Ishikawa (cell line): ENCODE results near the gene MRPL54.

Source experiments
- CEBPB ChIP-seq: IDR thresholded peaks from 2 replicates; pipeline ENCODE4 v1.6.1; 2012
- CREB1 ChIP-seq: IDR thresholded peaks from 2 replicates; pipeline ENCODE4 v1.6.1; 2012; ENCODE audit warnings: low read depth
- EGR1 ChIP-seq: IDR thresholded peaks from 2 replicates; pipeline ENCODE4 v1.6.1; 2012
- EP300 ChIP-seq: IDR thresholded peaks from 2 replicates; pipeline ENCODE4 v1.6.1; 2012; ENCODE audit warnings: borderline replicate concordance
- FOXM1 ChIP-seq: IDR thresholded peaks from 2 replicates; pipeline ENCODE4 v1.6.1; 2012; ENCODE audit warnings: low read depth, borderline replicate concordance
- NFIC ChIP-seq: IDR thresholded peaks from 2 replicates; pipeline ENCODE4 v1.6.1; 2012
- RAD21 ChIP-seq: IDR thresholded peaks from 2 replicates; pipeline ENCODE4 v1.6.1; 2012; ENCODE audit warnings: low read depth
- REST ChIP-seq: IDR thresholded peaks from 2 replicates; pipeline ENCODE4 v1.6.1; 2012; ENCODE audit warnings: low read depth, mild to moderate bottlenecking
- TAF1 ChIP-seq: IDR thresholded peaks from 2 replicates; pipeline ENCODE4 v1.6.1; 2012; ENCODE audit warnings: low read depth, mild to moderate bottlenecking
- TCF12 ChIP-seq: IDR thresholded peaks from 2 replicates; pipeline ENCODE4 v1.6.1; 2012; ENCODE audit warnings: low read depth
- TEAD4 ChIP-seq: IDR thresholded peaks from 2 replicates; pipeline ENCODE4 v1.6.1; 2012
- USF1 ChIP-seq: IDR thresholded peaks from 2 replicates; pipeline ENCODE4 v1.6.1; 2012
- YY1 ChIP-seq: IDR thresholded peaks from 2 replicates; pipeline ENCODE4 v1.6.1; 2012; ENCODE audit warnings: low read depth
- ZBTB7A ChIP-seq: IDR thresholded peaks from 2 replicates; pipeline ENCODE4 v1.6.1; 2012; ENCODE audit warnings: low read depth
- TF ChIP-seq, protein P1 (sequence below): IDR thresholded peaks from 2 replicates; pipeline ENCODE4 v1.6.1; 2012

MRPL54 gene

DNA sequence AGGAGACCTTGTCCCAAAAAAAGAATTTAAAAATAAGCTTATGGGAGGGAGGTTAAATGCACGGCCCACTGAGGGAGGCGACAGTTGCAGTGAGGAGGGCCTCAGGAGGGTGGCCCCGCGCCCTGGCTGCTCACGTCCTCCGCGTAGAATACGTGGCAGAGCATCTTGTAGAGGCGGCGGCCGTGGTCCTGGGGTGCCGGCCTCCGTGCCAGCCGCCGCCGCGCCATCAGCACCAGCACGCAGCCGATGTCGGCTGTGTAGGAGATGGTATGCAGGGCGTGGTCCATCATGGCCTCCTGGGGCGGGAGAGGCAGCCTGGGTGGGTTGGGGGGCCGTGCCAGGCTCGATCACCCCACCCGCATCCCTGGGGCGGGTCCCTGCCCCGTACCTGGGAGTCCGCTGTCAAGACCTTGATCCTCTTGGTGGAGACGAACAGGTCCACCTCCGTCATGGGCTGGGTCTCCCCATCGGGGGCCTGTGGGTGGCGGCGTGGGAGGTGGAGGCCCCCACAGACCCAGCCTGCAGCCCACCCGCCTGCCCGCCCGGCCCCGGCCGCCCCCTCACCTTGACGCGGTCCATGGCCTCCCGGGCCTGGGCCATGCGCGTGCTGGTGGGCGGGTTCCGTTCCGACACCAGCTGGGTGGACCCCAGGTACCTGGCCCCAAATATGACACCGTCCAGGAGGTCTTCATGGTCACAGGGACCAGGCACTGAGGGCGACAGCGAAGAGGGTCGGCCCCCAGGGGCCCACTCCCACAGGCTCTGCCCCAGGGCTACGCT, 8.7 kb upstream of the MRPL54 start:
- no peak for TF ChIP-seq TEAD4

DNA sequence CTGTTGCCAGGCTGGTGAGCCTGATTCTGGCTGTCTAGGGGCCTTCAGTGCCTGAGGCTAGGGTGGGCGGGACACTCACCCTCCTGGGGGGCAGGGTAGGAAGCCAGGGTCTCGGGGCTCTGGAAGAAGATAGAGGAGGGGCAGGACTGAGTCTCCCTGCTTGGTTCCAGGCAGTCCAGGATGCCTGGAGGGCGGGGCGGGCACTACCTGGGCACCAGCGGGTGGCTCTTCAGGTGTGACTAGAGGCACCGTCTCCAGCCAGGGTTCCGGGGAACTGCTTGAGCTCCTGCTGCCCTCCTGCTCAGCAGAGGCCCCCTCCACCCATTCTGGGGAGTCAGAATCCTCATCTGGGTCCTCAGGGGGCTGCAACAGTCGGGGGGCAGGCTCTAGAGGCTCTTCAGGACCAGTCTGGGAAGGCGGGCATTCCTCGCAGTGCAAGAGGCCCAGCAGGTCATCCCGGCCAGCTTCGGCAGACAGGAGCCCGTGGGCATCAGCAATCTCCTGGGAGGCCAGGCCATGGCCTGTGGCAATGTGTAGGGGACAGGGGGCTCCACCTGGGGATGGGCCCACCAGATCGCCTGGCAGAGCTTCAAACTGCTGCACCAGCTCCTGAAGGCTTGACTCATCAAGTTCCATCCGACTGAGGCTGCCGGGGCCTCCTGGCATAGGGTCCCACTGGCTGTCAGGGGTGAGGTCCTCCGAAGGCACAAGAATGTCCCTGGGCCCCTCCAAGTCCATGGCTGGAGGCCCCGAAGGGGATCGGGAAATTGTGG, 2.8 kb upstream of the MRPL54 start:
- TF ChIP-seq CEBPB (no peak), REST (no peak), RAD21 (no peak), YY1 (no peak), TEAD4 (no peak), EP300 (no peak), CREB1 (no peak), TCF12 (no peak), EGR1 (no peak), TAF1 (no peak), NFIC (no peak), FOXM1 (no peak), ZBTB7A (no peak), USF1 (no peak)
- TF ChIP-seq, protein P1, sequence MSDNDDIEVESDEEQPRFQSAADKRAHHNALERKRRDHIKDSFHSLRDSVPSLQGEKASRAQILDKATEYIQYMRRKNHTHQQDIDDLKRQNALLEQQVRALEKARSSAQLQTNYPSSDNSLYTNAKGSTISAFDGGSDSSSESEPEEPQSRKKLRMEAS, result no peak

- TF ChIP-seq EGR1, result no peak
- TF ChIP-seq REST, result no peak
- TF ChIP-seq TEAD4, result no peak
- no peak for TF ChIP-seq CREB1
- no peak for TF ChIP-seq NFIC
- no peak for TF ChIP-seq FOXM1
- no peak for TF ChIP-seq CEBPB
- TF ChIP-seq, protein P1, result no peak
- TF ChIP-seq TCF12, result no peak
- TF ChIP-seq YY1, result no peak
- no peak for TF ChIP-seq RAD21
- no peak for TF ChIP-seq USF1
These were observed 1.6 kb upstream of the MRPL54 start for GRCh38 chr19:3760871-3761361.

- TF ChIP-seq, protein P1, result peak; percentile 66; the same call in 1 of the 2 replicates
- no peak for TF ChIP-seq NFIC
- no peak for TF ChIP-seq CEBPB
- TF ChIP-seq USF1, result no peak
- no peak for TF ChIP-seq REST
- peak; percentile 73; the same call in 1 of the 2 replicates for TF ChIP-seq ZBTB7A
- peak; percentile 73 for TF ChIP-seq TAF1
- peak; percentile 38; the same call in 1 of the 2 replicates for TF ChIP-seq RAD21
- no peak for TF ChIP-seq TEAD4
- TF ChIP-seq EGR1, result peak; percentile 57; the same call in 1 of the 2 replicates
- TF ChIP-seq YY1, result peak; percentile 55; the same call in 1 of the 2 replicates
- TF ChIP-seq TCF12, result peak; percentile 43; the same call in 1 of the 2 replicates
- no peak for TF ChIP-seq FOXM1
- TF ChIP-seq EP300, result no peak
- no peak for TF ChIP-seq CREB1
These were observed 926 bp upstream of the MRPL54 start, which contains the start of gene APBA3 for GRCh38 chr19:3761382-3762129. TSS of gene APBA3 (minus strand) at chr19:3761692. CDS start at chr19:3760264, 1,428 bp downstream.
